ENCODE results near the gene PLXNB2. TPM values are rescaled to one million over a fixed set of nuclear protein-coding genes. Genes with fewer than 3 reads are reported as not detected.

PLXNB2 gene
- total RNA-seq, 1 donor from 2014 or later, result 20.6 TPM

- TF ChIP-seq CTCF (IDR thresholded peaks at IDR 0.05), result no peak
- ChIA-PET CTCF (no interaction called here), POLR2A (no interaction called here)
- Mint-ChIP-seq H3K27ac (no peak overlapping the region), H3K4me1 (no peaks in the 10 kb centered on the region), H3K27me3 (no peaks in the 10 kb centered on the region), H3K36me3 (ENCODE audit: low read depth) (peaks cover 4% of the 10 kb centered on the region), H3K9me3 (no peaks in the 10 kb centered on the region), H3K4me3 (no peak overlapping the region)
- DNase-seq (no peak), ATAC-seq (ENCODE audit: low read depth) (no peak)
- intact Hi-C loops (cut with micrococcal nuclease), result no loop called here
These were observed 23.0 kb downstream of the PLXNB2 start for GRCh38 chr22:50284479-50284878.

GRCh38 chr22:50283821-50284220 lies 23.6 kb downstream of the PLXNB2 start:
- ATAC-seq (ENCODE audit: low read depth), result no peak
- intact Hi-C loops (cut with micrococcal nuclease), result no loop called here
- Mint-ChIP-seq H3K27ac (no peak overlapping the region), H3K27me3 (no peaks in the 10 kb centered on the region), H3K9me3 (no peaks in the 10 kb centered on the region), H3K36me3 (ENCODE audit: low read depth) (peaks cover 4% of the 10 kb centered on the region), H3K4me1 (no peaks in the 10 kb centered on the region), H3K4me3 (no peak overlapping the region)
- DNase-seq, result no peak
- ChIA-PET POLR2A (no interaction called here), CTCF (no interaction called here)
- no peak for TF ChIP-seq CTCF (IDR thresholded peaks at IDR 0.05)

- no peak for ATAC-seq (ENCODE audit: low read depth)
- no peak for TF ChIP-seq CTCF (IDR thresholded peaks at IDR 0.05)
- Mint-ChIP-seq H3K4me3 (no peak overlapping the region), H3K9me3 (no peaks in the 10 kb centered on the region), H3K4me1 (no peaks in the 10 kb centered on the region), H3K27me3 (no peaks in the 10 kb centered on the region), H3K27ac (no peak overlapping the region), H3K36me3 (ENCODE audit: low read depth) (peaks cover 4% of the 10 kb centered on the region)
- no peak for DNase-seq
- CTCF ChIA-PET, result no interaction called here
- intact Hi-C loops (cut with micrococcal nuclease), result no loop called here
- POLR2A ChIA-PET, result no interaction called here
These were observed 24.9 kb downstream of the PLXNB2 start for GRCh38 chr22:50282361-50283155.

GRCh38 chr22:50281957-50282356 lies 25.5 kb downstream of the PLXNB2 start:
- Mint-ChIP-seq H3K4me3 (no peak overlapping the region), H3K27ac (no peak overlapping the region), H3K27me3 (no peaks in the 10 kb centered on the region), H3K36me3 (ENCODE audit: low read depth) (peaks cover 4% of the 10 kb centered on the region), H3K4me1 (no peaks in the 10 kb centered on the region), H3K9me3 (no peaks in the 10 kb centered on the region)
- ChIA-PET POLR2A (no interaction called here), CTCF (no interaction called here)
- no peak for TF ChIP-seq CTCF (IDR thresholded peaks at IDR 0.05)
- ATAC-seq (ENCODE audit: low read depth) (no peak), DNase-seq (no peak)
- intact Hi-C loops (cut with micrococcal nuclease), result no loop called here

GRCh38 chr22:50281384-50281760 lies 26.1 kb downstream of the PLXNB2 start:
- Mint-ChIP-seq H3K9me3 (no peaks in the 10 kb centered on the region), H3K4me1 (no peaks in the 10 kb centered on the region), H3K36me3 (ENCODE audit: low read depth) (peaks cover 4% of the 10 kb centered on the region), H3K4me3 (no peak overlapping the region), H3K27ac (no peak overlapping the region), H3K27me3 (no peaks in the 10 kb centered on the region)
- intact Hi-C loops (cut with micrococcal nuclease), result no loop called here
- ATAC-seq (ENCODE audit: low read depth), result no peak
- CTCF ChIA-PET, result no interaction called here
- no peak for DNase-seq
- no peak for TF ChIP-seq CTCF (IDR thresholded peaks at IDR 0.05)
- POLR2A ChIA-PET, result no interaction called here

All from activated B cell treated with CpG ODN at 0.5 μM for 24 hours (primary cell).